Measurements from ENCODE around the gene ARRDC1.

- no peak for TF ChIP-seq EZH2phosphoT487 (IDR thresholded peaks at IDR 0.05; ENCODE audit: borderline replicate concordance, low read length)
- no peak for TF ChIP-seq CTCF (conservative IDR thresholded peaks at IDR 0.05; ENCODE audit: low read depth, low read length)
Measured at GRCh38 chr9:137630126-137630525, 24.6 kb downstream of the ARRDC1 start.
